Uterus (tissue), 2 donors: ENCODE measurements around the gene RGL1.

Experiments
- POLR2A ChIP-seq, 2 donors: fragments of 450-650 bp; IDR thresholded peaks; one replicate each; pipeline ENCODE4 v1.6.1; 2016; ENCODE audit warnings: antibody characterized with exemption in 2 of 2, mild to moderate bottlenecking in 1 of 2, moderate library complexity in 1 of 2
- TF ChIP-seq, protein P1 (sequence below), 4 experiments: fragments of 200-600 bp in 2 of 4; fragments of 450-650 bp in 2 of 4; sonication (generic) in 2 of 4; IDR thresholded peaks; one replicate each; pipeline ENCODE4 v1.5.1; 2016 to 2019; ENCODE audit warnings: antibody characterized with exemption in 4 of 4, mild to moderate bottlenecking in 2 of 4, moderate library complexity in 1 of 4

DNA sequence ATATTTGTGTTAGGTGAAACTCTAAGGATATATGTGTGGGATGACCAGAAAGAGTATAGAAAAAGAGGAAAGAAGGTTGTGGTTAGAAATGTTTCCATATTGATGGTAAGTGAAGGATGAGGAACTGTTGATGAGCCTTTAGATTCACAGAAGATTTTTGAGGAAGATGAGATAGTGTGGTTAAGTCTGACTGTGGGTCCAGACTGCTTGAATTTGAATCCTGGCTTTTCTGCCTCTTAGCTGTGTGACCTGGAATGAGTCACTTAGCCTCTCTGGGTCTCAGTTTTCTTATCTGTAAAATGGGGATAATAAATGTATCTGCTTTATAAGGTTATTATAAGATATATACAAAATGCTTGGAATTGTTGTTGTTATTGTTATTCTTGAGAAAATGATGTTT lies 27.5 kb downstream of the RGL1 start:
- TF ChIP-seq, protein P1, sequence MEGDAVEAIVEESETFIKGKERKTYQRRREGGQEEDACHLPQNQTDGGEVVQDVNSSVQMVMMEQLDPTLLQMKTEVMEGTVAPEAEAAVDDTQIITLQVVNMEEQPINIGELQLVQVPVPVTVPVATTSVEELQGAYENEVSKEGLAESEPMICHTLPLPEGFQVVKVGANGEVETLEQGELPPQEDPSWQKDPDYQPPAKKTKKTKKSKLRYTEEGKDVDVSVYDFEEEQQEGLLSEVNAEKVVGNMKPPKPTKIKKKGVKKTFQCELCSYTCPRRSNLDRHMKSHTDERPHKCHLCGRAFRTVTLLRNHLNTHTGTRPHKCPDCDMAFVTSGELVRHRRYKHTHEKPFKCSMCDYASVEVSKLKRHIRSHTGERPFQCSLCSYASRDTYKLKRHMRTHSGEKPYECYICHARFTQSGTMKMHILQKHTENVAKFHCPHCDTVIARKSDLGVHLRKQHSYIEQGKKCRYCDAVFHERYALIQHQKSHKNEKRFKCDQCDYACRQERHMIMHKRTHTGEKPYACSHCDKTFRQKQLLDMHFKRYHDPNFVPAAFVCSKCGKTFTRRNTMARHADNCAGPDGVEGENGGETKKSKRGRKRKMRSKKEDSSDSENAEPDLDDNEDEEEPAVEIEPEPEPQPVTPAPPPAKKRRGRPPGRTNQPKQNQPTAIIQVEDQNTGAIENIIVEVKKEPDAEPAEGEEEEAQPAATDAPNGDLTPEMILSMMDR (IDR thresholded peaks at IDR 0.05): no peak
- TF ChIP-seq POLR2A (IDR thresholded peaks at IDR 0.05): no peak
